HL-60 (cell line): ENCODE measurements around the gene CAPZA1.

Experiments
- GABPA ChIP-seq: IDR thresholded peaks from 2 replicates; pipeline ENCODE4 v1.6.1; 2012; ENCODE audit warnings: low read depth
- POLR2AphosphoS5 ChIP-seq: IDR thresholded peaks from 2 replicates; pipeline ENCODE4 v1.6.1; 2012; ENCODE audit warnings: low read depth
- TF ChIP-seq, protein P1 (sequence below): IDR thresholded peaks from 2 replicates; pipeline ENCODE4 v1.6.1; 2012; ENCODE audit warnings: low read depth; ENCODE audit not compliant: insufficient replicate concordance

- TF ChIP-seq, protein P1, sequence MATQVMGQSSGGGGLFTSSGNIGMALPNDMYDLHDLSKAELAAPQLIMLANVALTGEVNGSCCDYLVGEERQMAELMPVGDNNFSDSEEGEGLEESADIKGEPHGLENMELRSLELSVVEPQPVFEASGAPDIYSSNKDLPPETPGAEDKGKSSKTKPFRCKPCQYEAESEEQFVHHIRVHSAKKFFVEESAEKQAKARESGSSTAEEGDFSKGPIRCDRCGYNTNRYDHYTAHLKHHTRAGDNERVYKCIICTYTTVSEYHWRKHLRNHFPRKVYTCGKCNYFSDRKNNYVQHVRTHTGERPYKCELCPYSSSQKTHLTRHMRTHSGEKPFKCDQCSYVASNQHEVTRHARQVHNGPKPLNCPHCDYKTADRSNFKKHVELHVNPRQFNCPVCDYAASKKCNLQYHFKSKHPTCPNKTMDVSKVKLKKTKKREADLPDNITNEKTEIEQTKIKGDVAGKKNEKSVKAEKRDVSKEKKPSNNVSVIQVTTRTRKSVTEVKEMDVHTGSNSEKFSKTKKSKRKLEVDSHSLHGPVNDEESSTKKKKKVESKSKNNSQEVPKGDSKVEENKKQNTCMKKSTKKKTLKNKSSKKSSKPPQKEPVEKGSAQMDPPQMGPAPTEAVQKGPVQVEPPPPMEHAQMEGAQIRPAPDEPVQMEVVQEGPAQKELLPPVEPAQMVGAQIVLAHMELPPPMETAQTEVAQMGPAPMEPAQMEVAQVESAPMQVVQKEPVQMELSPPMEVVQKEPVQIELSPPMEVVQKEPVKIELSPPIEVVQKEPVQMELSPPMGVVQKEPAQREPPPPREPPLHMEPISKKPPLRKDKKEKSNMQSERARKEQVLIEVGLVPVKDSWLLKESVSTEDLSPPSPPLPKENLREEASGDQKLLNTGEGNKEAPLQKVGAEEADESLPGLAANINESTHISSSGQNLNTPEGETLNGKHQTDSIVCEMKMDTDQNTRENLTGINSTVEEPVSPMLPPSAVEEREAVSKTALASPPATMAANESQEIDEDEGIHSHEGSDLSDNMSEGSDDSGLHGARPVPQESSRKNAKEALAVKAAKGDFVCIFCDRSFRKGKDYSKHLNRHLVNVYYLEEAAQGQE: no peak
- TF ChIP-seq GABPA (no peak), POLR2AphosphoS5 (no peak)
These were observed 75.6 kb downstream of the CAPZA1 start for GRCh38 chr1:112695276-112695675.
